K562 (cell line): ENCODE measurements around the gene TEX38. TPM values are rescaled to one million over a fixed set of nuclear protein-coding genes. Genes with fewer than 3 reads are reported as not detected.

Experiments
- BMI1 ChIP-seq: fragments of 150-350 bp; IDR thresholded peaks from 2 replicates; pipeline ENCODE4 v1.6.1; 2014; ENCODE audit warnings: low read length
- CCNT2 ChIP-seq: IDR thresholded peaks from 2 replicates; pipeline ENCODE4 v1.6.1; 2011; ENCODE audit warnings: borderline replicate concordance, low read depth, mild to moderate bottlenecking, moderate library complexity, mixed read lengths, low read length; ENCODE audit not compliant: insufficient read length; ENCODE audit errors: extremely low read depth
- CHCHD3 ChIP-seq: fragments of 250-450 bp; sonication (Bioruptor Pico); IDR thresholded peaks from 2 replicates; pipeline ENCODE4 v2.1.2; 2022; ENCODE audit warnings: mild to moderate bottlenecking
- GMEB1 ChIP-seq: fragments of 250-450 bp; sonication (Bioruptor Pico); IDR thresholded peaks from 2 replicates; pipeline ENCODE4 v1.4.0; 2020; ENCODE audit warnings: mild to moderate bottlenecking
- KDM4B ChIP-seq, 2 experiments: fragments of 450-650 bp in 1 of 2; sonication (generic) in 1 of 2; IDR thresholded peaks; 2 replicates each; pipeline ENCODE4 v1.6.1; 2016 to 2017; ENCODE audit warnings: borderline replicate concordance in 2 of 2, antibody characterized with exemption in 1 of 2, low read depth in 1 of 2, mild to moderate bottlenecking in 1 of 2
- NCOA2 ChIP-seq, 2 experiments: fragments of 450-650 bp; IDR thresholded peaks; 2 replicates each; pipeline ENCODE4 v1.6.1; 2018; ENCODE audit warnings: mild to moderate bottlenecking in 2 of 2, moderate library complexity in 1 of 2; ENCODE audit not compliant: partially characterized antibody in 2 of 2
- NR3C1 ChIP-seq: sonication (generic); formaldehyde crosslinking; IDR thresholded peaks from 2 replicates; pipeline ENCODE4 v1.8.1; 2022; ENCODE audit warnings: missing genetic modification reagents
- PHF20 ChIP-seq: fragments of 450-650 bp; IDR thresholded peaks from 2 replicates; pipeline ENCODE4 v1.6.1; 2018; ENCODE audit not compliant: partially characterized antibody
- POLR2A ChIP-seq: fragments of 450-650 bp; conservative IDR thresholded peaks from 2 replicates; pipeline ENCODE4 v1.6.1; 2016
- POLR2H ChIP-seq: IDR thresholded peaks from 2 replicates; pipeline ENCODE4 v1.6.1; 2016; ENCODE audit warnings: missing genetic modification characterization, low read depth, mild to moderate bottlenecking, control low read depth, missing compliant biosample characterization, moderate library complexity
- RBBP5 ChIP-seq: fragments of 200-600 bp; sonication (generic); IDR thresholded peaks from 2 replicates; pipeline ENCODE4 v1.6.1; 2012; ENCODE audit warnings: borderline replicate concordance, mild to moderate bottlenecking, low read length, control low read depth, inconsistent platforms; ENCODE audit not compliant: insufficient read depth, poor library complexity, severe bottlenecking
- SMAD3 ChIP-seq: fragments of 450-650 bp; formaldehyde crosslinking; conservative IDR thresholded peaks from 2 replicates; pipeline ENCODE4 v1.4.0; 2020; ENCODE audit warnings: mild to moderate bottlenecking
- SRSF1 ChIP-seq: fragments of 200-400 bp; formaldehyde crosslinking; IDR thresholded peaks from 2 replicates; pipeline ENCODE4 v1.6.1; 2017; ENCODE audit warnings: mild to moderate bottlenecking, low read depth, low read length, moderate library complexity
- YY1 ChIP-seq, 3 experiments: IDR thresholded peaks; 2 replicates each; pipeline ENCODE4 v1.6.1; 2011; ENCODE audit warnings: low read length in 2 of 3, mild to moderate bottlenecking in 2 of 3, moderate library complexity in 2 of 3, borderline replicate concordance in 1 of 3, control low read depth in 1 of 3, low read depth in 1 of 3; ENCODE audit not compliant: insufficient read depth in 3 of 3, insufficient replicate concordance in 2 of 3, control insufficient read depth in 1 of 3, insufficient read length in 1 of 3; ENCODE audit errors: extremely low read depth in 1 of 3
- ZBTB2 ChIP-seq: fragments of 450-650 bp; IDR thresholded peaks from 2 replicates; pipeline ENCODE4 v1.6.1; 2016; ENCODE audit warnings: antibody characterized with exemption
- ZEB2 ChIP-seq: fragments of 450-650 bp; IDR thresholded peaks from 2 replicates; pipeline ENCODE4 v1.6.1; 2016
- ZNF143 ChIP-seq: sonication (generic); formaldehyde crosslinking; IDR thresholded peaks from 2 replicates; pipeline ENCODE4 v1.9.0; 2022; ENCODE audit warnings: mild to moderate bottlenecking, missing genetic modification reagents
- ZNF584 ChIP-seq: fragments of 200-800 bp; sonication (Bioruptor generic); IDR thresholded peaks from 2 replicates; pipeline ENCODE4 v1.6.1; 2016; ENCODE audit warnings: low read depth, mild to moderate bottlenecking, missing genetic modification characterization, missing compliant biosample characterization
- polyA plus RNA-seq, 8 experiments: library from polyadenylated mRNA; depleted of rRNA in 4 of 8; stranded (reverse) in 5 of 8; unstranded in 3 of 8; fragments of >200 nt; fragmentation: Nextera tagmentation in 2 of 8; fragmentation: Illumina TruSeq in 1 of 8; extraction: Ambion mirVana in 2 of 8; extraction: Trizol in 1 of 8; gene quantifications; 2 replicates each; pipeline versions ENCODE4 v1.2.1 to v1.2.3, GENCODE V29; 2011 to 2014; ENCODE audit warnings: inconsistent platforms in 1 of 8, missing spikeins in 1 of 8
- total RNA-seq, 7 experiments: library from RNA; depleted of rRNA in 6 of 7; stranded (reverse); fragments of >200 nt in 6 of 7; fragmentation: Illumina TruSeq in 2 of 7; extraction: Trizol in 2 of 7; gene quantifications; 2 replicates each; pipeline versions ENCODE4 v1.2.1 to v1.2.3, GENCODE V29; 2011 to 2021; ENCODE audit warnings: low replicate concordance in 1 of 7
- TF ChIP-seq, protein P1 (sequence below): sonication (generic); formaldehyde crosslinking; IDR thresholded peaks from 2 replicates; pipeline ENCODE4 v1.8.1; 2023; ENCODE audit warnings: mild to moderate bottlenecking, missing genetic modification reagents
- TF ChIP-seq, protein P2 (sequence below): sonication (generic); formaldehyde crosslinking; IDR thresholded peaks from 2 replicates; pipeline ENCODE4 v1.8.0; 2022; ENCODE audit warnings: missing genetic modification reagents, mild to moderate bottlenecking, moderate library complexity, borderline replicate concordance

Gene TEX38
- total and polyA plus RNA-seq, 9 of the 15 experiments (the other 6 are each of a cell fraction or from before 2014, with no cell fraction given), result not detected

GRCh38 chr1:46718727-46719622 lies 47.3 kb downstream of the TEX38 start, which contains the start of gene EFCAB14 (continued):
- TF ChIP-seq, protein P1, sequence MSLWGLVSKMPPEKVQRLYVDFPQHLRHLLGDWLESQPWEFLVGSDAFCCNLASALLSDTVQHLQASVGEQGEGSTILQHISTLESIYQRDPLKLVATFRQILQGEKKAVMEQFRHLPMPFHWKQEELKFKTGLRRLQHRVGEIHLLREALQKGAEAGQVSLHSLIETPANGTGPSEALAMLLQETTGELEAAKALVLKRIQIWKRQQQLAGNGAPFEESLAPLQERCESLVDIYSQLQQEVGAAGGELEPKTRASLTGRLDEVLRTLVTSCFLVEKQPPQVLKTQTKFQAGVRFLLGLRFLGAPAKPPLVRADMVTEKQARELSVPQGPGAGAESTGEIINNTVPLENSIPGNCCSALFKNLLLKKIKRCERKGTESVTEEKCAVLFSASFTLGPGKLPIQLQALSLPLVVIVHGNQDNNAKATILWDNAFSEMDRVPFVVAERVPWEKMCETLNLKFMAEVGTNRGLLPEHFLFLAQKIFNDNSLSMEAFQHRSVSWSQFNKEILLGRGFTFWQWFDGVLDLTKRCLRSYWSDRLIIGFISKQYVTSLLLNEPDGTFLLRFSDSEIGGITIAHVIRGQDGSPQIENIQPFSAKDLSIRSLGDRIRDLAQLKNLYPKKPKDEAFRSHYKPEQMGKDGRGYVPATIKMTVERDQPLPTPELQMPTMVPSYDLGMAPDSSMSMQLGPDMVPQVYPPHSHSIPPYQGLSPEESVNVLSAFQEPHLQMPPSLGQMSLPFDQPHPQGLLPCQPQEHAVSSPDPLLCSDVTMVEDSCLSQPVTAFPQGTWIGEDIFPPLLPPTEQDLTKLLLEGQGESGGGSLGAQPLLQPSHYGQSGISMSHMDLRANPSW (CRISPR knock-in tag), result 0 out of 2 replicates have a peak, but pooled peaks have one; percentile 64
- TF ChIP-seq ZBTB2 (no peak), RBBP5 (peak; percentile 100), NCOA2 (IDR thresholded peaks at IDR 0.05; ENCODE audit: partially characterized antibody in 2 of 2) (no peak), ZNF143 (CRISPR knock-in tag) (no peak), NR3C1 (CRISPR knock-in tag) (no peak), POLR2H (tag) (no peak), CHCHD3 (CRISPR knock-in tag) (no peak), YY1 (IDR thresholded peaks at IDR 0.05; ENCODE audit: borderline replicate concordance in 1 of 3, control insufficient read depth in 1 of 3, extremely low read depth in 1 of 3, insufficient read depth in 3 of 3, insufficient read length in 1 of 3, insufficient replicate concordance in 2 of 3, low read depth in 1 of 3, low read length in 2 of 3) (peak in 2 of 3 experiments; percentile 61 to 73), ZEB2 (peak; percentile 74; the same call in 1 of the 2 replicates), KDM4B (IDR thresholded peaks at IDR 0.05; ENCODE audit: borderline replicate concordance in 2 of 2, low read depth in 1 of 2) (peak in 1 of 2 experiments; percentile 91; a peak in 2 of 4 replicates), ZNF584 (CRISPR knock-in tag) (no peak), PHF20 (peak; percentile 93), GMEB1 (peak; percentile 70), POLR2A (peak; percentile 89), BMI1 (peak; percentile 24; the same call in 1 of the 2 replicates), SMAD3 (CRISPR knock-in tag) (no peak), CCNT2 (peak; percentile 74), SRSF1 (no peak)
- TF ChIP-seq, protein P2, sequence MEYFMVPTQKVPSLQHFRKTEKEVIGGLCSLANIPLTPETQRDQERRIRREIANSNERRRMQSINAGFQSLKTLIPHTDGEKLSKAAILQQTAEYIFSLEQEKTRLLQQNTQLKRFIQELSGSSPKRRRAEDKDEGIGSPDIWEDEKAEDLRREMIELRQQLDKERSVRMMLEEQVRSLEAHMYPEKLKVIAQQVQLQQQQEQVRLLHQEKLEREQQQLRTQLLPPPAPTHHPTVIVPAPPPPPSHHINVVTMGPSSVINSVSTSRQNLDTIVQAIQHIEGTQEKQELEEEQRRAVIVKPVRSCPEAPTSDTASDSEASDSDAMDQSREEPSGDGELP, result peak; percentile 93
